Esophagus (tissue), 2 donors: ENCODE results near the gene TBC1D2. TPM values are rescaled to one million over a fixed set of nuclear protein-coding genes. Genes with fewer than 3 reads are reported as not detected.

Experiments used
- H3K27ac ChIP-seq, 2 donors: one replicate each; pipeline ENCODE4 v1.5.1; 2013; ENCODE audit warnings: low read depth in 2 of 2, mild to moderate bottlenecking in 2 of 2, inconsistent platforms in 1 of 2, low read length in 1 of 2, moderate library complexity in 1 of 2
- H3K27me3 ChIP-seq, 2 donors: one replicate each; pipeline ENCODE4 v1.6.1; 2013; ENCODE audit warnings: low read length in 2 of 2, control low read depth in 1 of 2, mild to moderate bottlenecking in 1 of 2; ENCODE audit not compliant: insufficient read depth in 2 of 2, control insufficient read depth in 1 of 2
- H3K36me3 ChIP-seq, 2 donors: one replicate each; pipeline ENCODE4 v1.6.1; 2013; ENCODE audit warnings: low read length in 1 of 2; ENCODE audit not compliant: control insufficient read depth in 2 of 2, insufficient read depth in 2 of 2
- H3K4me1 ChIP-seq, 2 donors: one replicate each; pipeline ENCODE4 v1.6.1; 2013; ENCODE audit warnings: low read length in 1 of 2; ENCODE audit not compliant: control insufficient read depth in 2 of 2, insufficient read depth in 2 of 2
- H3K4me3 ChIP-seq, 2 donors: one replicate each; pipeline ENCODE4 v1.5.1; 2013; ENCODE audit warnings: low read length in 2 of 2, mild to moderate bottlenecking in 2 of 2, low read depth in 1 of 2, moderate library complexity in 1 of 2
- H3K9me3 ChIP-seq, 2 donors: one replicate each; pipeline ENCODE4 v1.6.1; 2013; ENCODE audit warnings: mild to moderate bottlenecking in 2 of 2, low read depth in 1 of 2, low read length in 1 of 2, moderate library complexity in 1 of 2; ENCODE audit not compliant: control insufficient read depth in 2 of 2, insufficient read depth in 1 of 2
- WGBS, 2 donors: extraction: QIAGEN DNeasy Blood & Tissue Kit; methylation state at CpG; one replicate each; pipeline ENCODE4 v1.1.7; 2013; 5-methylcytosine and 5-hydroxymethylcytosine counted together
- polyA plus RNA-seq, 2 donors: library from polyadenylated mRNA; stranded (reverse); fragments of 200-250 nt; gene quantifications; one replicate each; pipeline ENCODE4 v1.2.3, GENCODE V29; 2013
- donor health status: healthy with polysubstance abuse.
- donor health status: Bipolar disorder and iron deficiency.

The TBC1D2 gene
- polyA plus RNA-seq, 2 donors, result 16.2 to 33.9 TPM

DNA sequence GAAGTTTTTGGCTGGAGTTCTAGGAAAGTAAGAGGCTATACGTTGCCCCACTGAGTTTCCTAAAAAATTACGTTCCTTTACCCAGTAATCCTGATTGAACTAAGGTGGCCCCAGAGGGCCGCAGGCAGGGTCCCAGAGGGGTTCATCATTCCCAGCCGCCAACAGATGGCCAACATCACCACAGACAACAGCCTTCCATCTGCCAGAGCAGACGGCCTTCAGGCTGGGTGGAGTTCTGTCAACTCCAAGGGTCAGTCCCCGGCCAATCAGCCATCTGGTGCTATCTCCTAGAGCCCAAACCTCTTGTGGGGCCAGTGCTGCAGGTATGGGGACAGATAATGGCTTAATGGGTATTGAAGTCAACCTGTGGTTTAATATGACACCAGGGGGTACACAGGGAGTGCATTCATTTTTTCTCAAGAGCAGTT, 30.4 kb downstream of the TBC1D2 start:
- Histone ChIP-seq H3K4me3 (no peak overlapping the region), H3K9me3 (no peaks in the 10 kb centered on the region), H3K27ac (no peak overlapping the region), H3K36me3 (peaks cover 2 to 41% of the 10 kb centered on the region in 2 donors), H3K27me3 (no peaks in the 10 kb centered on the region), H3K4me1 (peaks cover 0 to 6% of the 10 kb centered on the region in 2 donors)
- WGBS, 2 donors, result 71 to 72% methylated on average over 6 of the region's 6 CpGs

DNA sequence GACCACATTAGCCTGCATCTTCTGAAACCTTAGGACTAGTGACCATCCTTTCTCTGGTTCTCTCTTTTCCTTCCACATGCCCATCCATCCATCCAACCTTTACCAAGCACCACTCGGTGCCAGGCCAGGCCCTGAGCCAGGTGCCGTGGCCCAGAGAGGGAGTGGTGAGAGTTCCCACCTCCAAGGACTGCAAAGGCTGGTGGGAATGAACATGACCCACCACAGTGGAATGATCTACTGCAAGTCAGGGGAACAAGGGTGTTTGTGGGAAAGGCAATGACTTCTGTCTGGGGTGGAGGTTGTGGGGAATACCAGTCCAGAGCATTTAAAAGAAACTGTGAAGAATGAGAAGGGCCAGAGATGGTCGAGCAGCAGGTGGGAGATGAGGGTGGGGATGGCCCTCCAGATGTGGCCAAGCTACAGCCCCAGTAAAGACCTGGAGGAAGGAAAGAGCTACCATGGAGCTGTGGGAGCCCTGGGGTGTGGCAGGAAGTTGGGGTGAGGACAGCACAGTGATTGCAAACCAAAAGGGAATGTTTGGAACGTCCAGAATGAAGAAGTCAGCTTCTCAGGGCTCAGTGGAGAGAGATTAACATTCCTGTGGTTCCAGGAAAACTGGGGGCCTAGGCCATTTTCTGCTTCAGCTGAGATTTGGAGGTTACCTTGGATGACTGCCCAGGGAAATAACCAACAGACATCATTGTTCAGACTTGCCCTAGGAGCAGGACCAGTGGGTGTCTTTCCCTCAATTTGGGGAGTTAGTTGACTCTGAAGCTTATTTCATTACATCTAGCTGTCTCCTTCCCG, 32.4 kb downstream of the TBC1D2 start:
- WGBS, 2 donors, result 42 to 51% methylated on average over 5 of the region's 5 CpGs
- H3K9me3 ChIP-seq, result no peaks in the 10 kb centered on the region
- peaks cover 0 to 39% of the 10 kb centered on the region in 2 donors for H3K36me3 ChIP-seq
- H3K4me1 ChIP-seq, result peaks cover 0 to 6% of the 10 kb centered on the region in 2 donors
- no peak overlapping the region for H3K4me3 ChIP-seq
- H3K27me3 ChIP-seq, result no peaks in the 10 kb centered on the region
- H3K27ac ChIP-seq, result peak overlapping the region; percentile 78 to 85

DNA sequence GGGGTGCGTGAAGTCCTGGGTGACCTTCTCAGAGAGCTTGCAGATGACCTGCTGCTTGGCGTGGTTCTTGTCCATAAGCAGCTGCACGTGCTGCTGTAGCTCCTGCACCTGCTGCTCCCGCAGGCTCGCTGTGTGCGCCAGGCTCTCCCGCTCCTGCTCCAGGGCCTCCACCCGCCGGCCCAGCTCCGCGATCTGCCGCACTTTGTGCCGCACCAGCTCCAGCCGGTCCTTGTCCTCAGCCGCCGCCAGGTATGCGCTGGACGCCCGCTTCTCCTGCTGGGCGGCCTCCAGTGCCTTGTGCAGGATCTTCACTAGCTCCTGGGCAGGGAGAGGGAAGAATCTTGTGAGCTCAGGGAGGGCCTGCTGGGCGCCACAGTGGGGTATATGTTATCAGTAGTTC, 34.5 kb downstream of the TBC1D2 start:
- Histone ChIP-seq H3K9me3 (no peaks in the 10 kb centered on the region), H3K36me3 (peaks cover 3 to 42% of the 10 kb centered on the region in 2 donors), H3K4me1 (peaks cover 0 to 6% of the 10 kb centered on the region in 2 donors), H3K27ac (no peak overlapping the region), H3K4me3 (no peak overlapping the region), H3K27me3 (no peaks in the 10 kb centered on the region)
- 95 to 96% methylated on average over 21 of the region's 21 CpGs for WGBS, 2 donors

DNA sequence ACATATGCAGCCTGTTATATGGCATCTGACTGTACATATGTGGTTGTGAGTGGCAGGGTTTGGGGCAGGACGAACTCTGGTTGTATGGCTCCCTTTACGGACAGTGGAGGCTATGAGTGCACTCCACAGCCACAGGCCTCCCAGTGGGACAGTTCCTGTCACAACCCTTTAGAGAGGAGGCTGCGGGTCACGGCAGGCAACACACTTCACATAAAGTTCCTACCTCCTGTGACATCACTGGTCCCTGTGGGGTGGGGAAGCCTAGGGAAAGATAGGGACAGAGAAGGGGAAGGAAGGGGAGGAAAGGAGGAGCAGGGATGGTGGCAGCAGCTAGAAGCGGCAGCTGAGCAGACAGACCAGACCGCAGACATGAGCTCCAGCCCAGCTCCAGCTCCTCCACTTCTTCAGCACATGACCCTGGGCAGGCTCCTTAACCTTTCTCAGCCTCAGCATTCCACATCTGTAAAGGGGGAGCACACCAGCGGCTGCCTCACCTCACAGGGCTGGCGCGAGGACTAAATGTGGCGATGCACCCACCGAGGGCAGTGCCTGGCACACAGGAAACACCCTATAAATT, 35.6 kb downstream of the TBC1D2 start:
- peaks cover 3 to 38% of the 10 kb centered on the region in 2 donors for H3K36me3 ChIP-seq
- no peak overlapping the region for H3K27ac ChIP-seq
- H3K4me1 ChIP-seq, result peaks cover 0 to 6% of the 10 kb centered on the region in 2 donors
- 91 to 93% methylated on average over 11 of the region's 11 CpGs for WGBS, 2 donors
- no peak overlapping the region for H3K4me3 ChIP-seq
- no peaks in the 10 kb centered on the region for H3K9me3 ChIP-seq
- H3K27me3 ChIP-seq, result no peaks in the 10 kb centered on the region

DNA sequence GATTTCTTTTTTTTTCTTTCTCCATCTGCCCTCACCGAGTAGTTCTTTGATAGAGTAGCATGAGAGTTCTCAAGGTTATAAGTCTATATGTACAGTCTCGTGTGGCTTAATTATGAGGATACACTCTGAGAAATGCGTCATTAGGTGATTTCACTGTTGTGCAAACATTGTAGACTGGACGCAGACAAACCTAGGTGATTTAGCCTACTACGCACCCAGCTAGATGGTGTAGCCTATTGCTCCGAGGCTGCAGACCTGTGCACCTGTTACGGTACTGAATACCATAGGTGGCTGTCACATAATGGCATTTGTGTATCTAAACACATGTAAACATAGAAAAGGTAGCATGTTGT, 36.1 kb downstream of the TBC1D2 start:
- Histone ChIP-seq H3K4me1 (peaks cover 0 to 6% of the 10 kb centered on the region in 2 donors), H3K27ac (no peak overlapping the region)

DNA sequence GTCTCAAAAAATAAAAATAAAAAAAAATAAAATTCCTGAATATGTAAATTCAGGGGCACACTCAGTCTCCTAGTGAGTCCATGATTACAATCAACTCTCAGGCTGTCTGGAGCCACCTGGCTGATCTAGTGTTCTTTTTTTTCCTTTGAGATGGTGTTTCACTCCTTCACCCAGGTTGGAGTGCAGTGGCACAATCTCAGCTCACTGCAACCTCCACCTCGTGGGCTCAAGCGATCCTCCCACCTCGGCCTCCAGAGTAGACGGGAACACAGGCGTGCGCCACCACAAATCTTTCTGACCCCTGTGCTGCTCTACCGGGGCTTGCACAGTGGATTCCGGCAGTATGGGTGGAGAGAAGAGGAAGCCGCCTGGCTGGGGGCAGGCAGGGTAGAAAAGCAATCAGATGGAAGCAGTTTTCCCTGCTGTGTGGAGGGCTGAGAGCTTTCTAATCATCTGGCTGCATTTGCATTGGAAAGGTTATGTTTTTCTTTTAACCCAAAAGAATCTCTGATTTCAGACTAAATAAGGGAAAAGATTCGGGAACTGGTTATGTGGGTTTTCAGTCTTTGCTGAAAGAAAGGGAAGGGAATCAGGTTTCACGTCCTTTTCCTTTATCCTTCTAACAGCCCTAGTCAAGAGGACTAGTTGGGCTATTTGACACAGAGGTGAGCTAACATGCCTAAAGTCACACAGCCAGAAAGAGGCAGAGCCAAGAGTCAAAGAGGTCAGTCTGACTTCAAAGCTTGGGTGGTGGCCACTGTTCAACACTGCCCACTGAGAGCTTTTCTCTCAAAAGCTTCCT, 36.7 kb downstream of the TBC1D2 start:
- peaks cover 0 to 6% of the 10 kb centered on the region in 2 donors for H3K4me1 ChIP-seq
- 79 to 85% methylated on average over 11 of the region's 11 CpGs for WGBS, 2 donors
- H3K4me3 ChIP-seq, result no peak overlapping the region
- peak overlapping the region in 1 of 2 donors; percentile 43 for H3K27ac ChIP-seq
- H3K27me3 ChIP-seq, result no peaks in the 10 kb centered on the region
- no peaks in the 10 kb centered on the region for H3K9me3 ChIP-seq
- H3K36me3 ChIP-seq, result peaks cover 3 to 46% of the 10 kb centered on the region in 2 donors

More for the DNA sequence above, 36.1 kb downstream of the TBC1D2 start:
- no peaks in the 10 kb centered on the region for H3K27me3 ChIP-seq
- 75 to 80% methylated on average over 7 of the region's 7 CpGs for WGBS, 2 donors
- H3K9me3 ChIP-seq, result no peaks in the 10 kb centered on the region
- peaks cover 3 to 43% of the 10 kb centered on the region in 2 donors for H3K36me3 ChIP-seq
- H3K4me3 ChIP-seq, result no peak overlapping the region

DNA sequence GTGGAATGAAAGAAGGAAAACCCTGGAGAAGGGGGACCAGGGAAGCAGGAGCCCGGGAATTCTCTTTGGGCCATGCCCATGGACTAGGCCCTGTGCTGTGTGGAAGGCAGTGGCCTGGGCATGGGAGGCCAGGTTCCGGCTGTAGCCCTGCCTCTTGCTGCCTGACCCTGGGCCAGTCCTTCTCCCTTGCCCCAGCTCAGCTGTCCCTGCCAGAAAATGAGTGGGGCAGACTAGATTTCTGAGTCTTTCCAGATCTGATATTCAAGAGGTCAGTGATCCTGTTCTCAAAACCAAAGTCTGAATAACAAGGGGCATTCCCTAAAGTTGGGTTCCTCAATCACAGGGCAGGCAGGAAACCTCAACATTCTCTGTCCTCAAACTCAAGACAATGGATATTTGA, 38.2 kb downstream of the TBC1D2 start:
- 94 to 100% methylated on average over 2 of the region's 2 CpGs for WGBS, 2 donors
- Histone ChIP-seq H3K36me3 (peaks cover 8 to 51% of the 10 kb centered on the region in 2 donors), H3K9me3 (no peaks in the 10 kb centered on the region), H3K27me3 (no peaks in the 10 kb centered on the region), H3K4me1 (no peaks in the 10 kb centered on the region), H3K4me3 (no peak overlapping the region), H3K27ac (no peak overlapping the region)

DNA sequence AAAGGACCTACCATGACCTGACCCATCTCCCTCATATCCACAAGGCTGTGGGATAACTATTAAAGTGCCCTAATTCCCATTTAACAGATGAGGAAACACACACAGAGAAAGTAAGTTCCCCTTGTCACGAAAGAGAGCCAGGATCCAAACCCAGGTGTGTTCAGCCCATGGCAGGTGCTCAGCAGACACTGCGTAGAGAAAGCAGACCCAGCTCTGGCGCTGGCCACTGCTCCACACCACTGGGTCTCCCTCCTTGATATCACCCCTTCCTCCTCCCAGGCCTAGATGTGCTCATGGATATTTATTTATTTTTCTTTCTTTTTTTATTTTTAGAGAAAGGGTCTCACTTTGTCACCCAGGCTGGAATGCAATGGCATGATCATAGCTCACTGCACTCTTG, 39.1 kb downstream of the TBC1D2 start:
- H3K27me3 ChIP-seq, result no peaks in the 10 kb centered on the region
- WGBS, 2 donors, result 95 to 98% methylated on average over 3 of the region's 3 CpGs
- H3K36me3 ChIP-seq, result peaks cover 8 to 53% of the 10 kb centered on the region in 2 donors
- no peaks in the 10 kb centered on the region for H3K4me1 ChIP-seq
- H3K4me3 ChIP-seq, result no peak overlapping the region
- no peaks in the 10 kb centered on the region for H3K9me3 ChIP-seq
- no peak overlapping the region for H3K27ac ChIP-seq

DNA sequence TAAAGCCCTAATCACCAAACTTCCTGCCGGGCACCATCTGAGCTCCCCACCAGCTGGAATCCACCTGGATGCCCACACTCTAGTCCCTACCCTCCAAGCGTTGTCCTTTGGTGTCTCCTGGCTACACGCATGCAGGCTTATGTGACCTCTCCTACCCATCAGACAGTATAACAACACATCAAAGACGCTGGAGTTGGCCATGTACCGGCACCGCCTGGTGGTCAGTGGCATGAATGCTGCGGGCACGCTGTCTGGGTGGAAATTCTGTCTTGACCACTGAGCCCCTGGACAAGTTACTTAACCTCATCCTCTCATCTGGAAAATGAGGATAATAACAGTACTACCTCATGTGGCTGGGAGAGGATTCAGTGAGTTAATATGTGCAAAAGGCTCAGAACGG, 39.6 kb downstream of the TBC1D2 start:
- H3K36me3 ChIP-seq, result peaks cover 8 to 50% of the 10 kb centered on the region in 2 donors

More for the DNA sequence above, 39.6 kb downstream of the TBC1D2 start:
- WGBS, 2 donors, result 85 to 88% methylated on average over 9 of the region's 9 CpGs
- Histone ChIP-seq H3K4me1 (no peaks in the 10 kb centered on the region), H3K27me3 (no peaks in the 10 kb centered on the region), H3K9me3 (no peaks in the 10 kb centered on the region), H3K27ac (peak overlapping the region; percentile 12 to 62), H3K4me3 (no peak overlapping the region)
